Liver (tissue), 9 donors: ENCODE data around the gene CFAP53. TPM values are rescaled to one million over a fixed set of nuclear protein-coding genes. Genes with fewer than 3 reads are reported as not detected.
"Not testable (repeated sequence)": the region's sequence is repeated elsewhere in the genome, so short reads cannot be mapped to it uniquely, and the experiment has no call there.

Experiments used
- DNase-seq: peaks from one replicate; pipeline ENCODE4 v3.0.0-alpha.2; 2017; ENCODE audit warnings: low spot score
- H3K27ac ChIP-seq, 2 donors: one replicate each; pipeline ENCODE4 v1.7.0; 2013; ENCODE audit warnings: inconsistent platforms in 2 of 2, low read length in 2 of 2, control low read depth in 1 of 2, low read depth in 1 of 2, mild to moderate bottlenecking in 1 of 2
- H3K27me3 ChIP-seq, 4 donors: one replicate each; pipeline versions ENCODE4 v1.6.1 to v1.7.0; 2013; ENCODE audit warnings: low read length in 3 of 4, inconsistent platforms in 1 of 4, mild to moderate bottlenecking in 1 of 4, moderate library complexity in 1 of 4; ENCODE audit not compliant: control insufficient read depth in 4 of 4, insufficient read depth in 4 of 4
- H3K36me3 ChIP-seq, 4 donors: one replicate each; pipeline versions ENCODE4 v1.6.1 to v1.7.0; 2013; ENCODE audit warnings: low read length in 3 of 4, mild to moderate bottlenecking in 3 of 4, low read depth in 1 of 4, moderate library complexity in 1 of 4; ENCODE audit not compliant: control insufficient read depth in 4 of 4, insufficient read depth in 3 of 4
- H3K4me1 ChIP-seq, 4 donors: one replicate each; pipeline versions ENCODE4 v1.6.1 to v1.7.0; 2013; ENCODE audit warnings: low read length in 3 of 4, mild to moderate bottlenecking in 3 of 4, moderate library complexity in 1 of 4; ENCODE audit not compliant: control insufficient read depth in 4 of 4, insufficient read depth in 4 of 4
- H3K4me3 ChIP-seq, 3 donors: one replicate each; pipeline versions ENCODE4 v1.6.1 to v1.7.0; 2013; ENCODE audit warnings: low read length in 3 of 3, control low read depth in 1 of 3, low read depth in 1 of 3, mild to moderate bottlenecking in 1 of 3
- H3K9ac ChIP-seq, 2 donors: one replicate each; pipeline ENCODE4 v1.7.0; 2013; ENCODE audit warnings: low read length in 2 of 2, mild to moderate bottlenecking in 2 of 2, moderate library complexity in 2 of 2, control low read depth in 1 of 2, low read depth in 1 of 2
- H3K9me3 ChIP-seq, 4 donors: one replicate each; pipeline versions ENCODE4 v1.6.1 to v1.7.0; 2013; ENCODE audit warnings: low read length in 3 of 4; ENCODE audit not compliant: control insufficient read depth in 4 of 4
- EGR1 ChIP-seq, 2 donors: IDR thresholded peaks; 2 replicates each; pipeline ENCODE4 v1.6.1; 2016 to 2018; ENCODE audit warnings: antibody characterized with exemption in 2 of 2, low read depth in 2 of 2
- FOXA2 ChIP-seq: IDR thresholded peaks from 2 replicates; pipeline ENCODE4 v1.6.1; 2016; ENCODE audit warnings: antibody characterized with exemption
- GABPA ChIP-seq, 2 donors: IDR thresholded peaks in 1 of 2; conservative IDR thresholded peaks in 1 of 2; 2 replicates each; pipeline ENCODE4 v1.6.1; 2016; ENCODE audit warnings: antibody characterized with exemption in 2 of 2, mild to moderate bottlenecking in 1 of 2, moderate library complexity in 1 of 2
- HNF4A ChIP-seq, 2 donors: conservative IDR thresholded peaks; 2 replicates each; pipeline ENCODE4 v1.6.1; 2016; ENCODE audit warnings: antibody characterized with exemption in 2 of 2, mild to moderate bottlenecking in 2 of 2
- HNF4G ChIP-seq: IDR thresholded peaks from 2 replicates; pipeline ENCODE4 v1.6.1; 2016; ENCODE audit warnings: antibody characterized with exemption
- NR2F2 ChIP-seq: IDR thresholded peaks from 2 replicates; pipeline ENCODE4 v1.6.1; 2016; ENCODE audit warnings: antibody characterized with exemption
- RAD21 ChIP-seq, 2 donors: IDR thresholded peaks; 2 replicates each; pipeline ENCODE4 v1.6.1; 2016; ENCODE audit warnings: antibody characterized with exemption in 2 of 2, mild to moderate bottlenecking in 2 of 2
- RXRA ChIP-seq, 2 donors: IDR thresholded peaks; 2 replicates each; pipeline ENCODE4 v1.6.1; 2017 to 2018; ENCODE audit warnings: antibody characterized with exemption in 2 of 2, mild to moderate bottlenecking in 1 of 2
- SP1 ChIP-seq: IDR thresholded peaks from 2 replicates; pipeline ENCODE4 v1.6.1; 2018; ENCODE audit warnings: antibody characterized with exemption, mild to moderate bottlenecking
- TAF1 ChIP-seq: conservative IDR thresholded peaks from 2 replicates; pipeline ENCODE4 v1.6.1; 2016; ENCODE audit warnings: antibody characterized with exemption, mild to moderate bottlenecking
- YY1 ChIP-seq: IDR thresholded peaks from 2 replicates; pipeline ENCODE4 v1.6.1; 2016; ENCODE audit warnings: antibody characterized with exemption, mild to moderate bottlenecking
- ZBTB33 ChIP-seq: IDR thresholded peaks from 2 replicates; pipeline ENCODE4 v1.6.1; 2016; ENCODE audit warnings: antibody characterized with exemption
- WGBS: extraction: QIAGEN DNeasy Blood & Tissue Kit; methylation state at CpG from one replicate; pipeline ENCODE4 v1.1.7; 2013; 5-methylcytosine and 5-hydroxymethylcytosine counted together
- polyA plus RNA-seq, 2 donors: library from polyadenylated mRNA; stranded (reverse) in 1 of 2; unstranded in 1 of 2; fragments of 200-250 nt in 1 of 2; fragments of >200 nt in 1 of 2; fragmentation: Nextera tagmentation in 1 of 2; extraction: Ambion mirVana in 1 of 2; gene quantifications; one replicate each; pipeline versions ENCODE4 v1.2.1 to v1.2.3, GENCODE V29; 2013 to 2015
- total RNA-seq, 2 donors: library from RNA; depleted of rRNA; stranded (reverse); fragments of >200 nt; gene quantifications; one replicate each; pipeline ENCODE4 v1.2.3, GENCODE V29; 2014
- TF ChIP-seq, protein P1 (sequence below): fragments of 150-350 bp; IDR thresholded peaks from 2 replicates; pipeline ENCODE4 v1.5.1; 2017; ENCODE audit warnings: improper control_type of control experiment, low read depth, low read length; ENCODE audit not compliant: missing input control
- TF ChIP-seq, protein P2 (sequence below): IDR thresholded peaks from 2 replicates; pipeline ENCODE4 v1.6.1; 2016; ENCODE audit warnings: antibody characterized with exemption
- donor health status: healthy.
- donor health status: healthy.
- donor health status: healthy.
- donor health status: healthy.
- donor health status: healthy.

Gene CFAP53
- total and polyA plus RNA-seq, 4 donors, result 0.05 to 0.14 (median 0.09) TPM

DNA sequence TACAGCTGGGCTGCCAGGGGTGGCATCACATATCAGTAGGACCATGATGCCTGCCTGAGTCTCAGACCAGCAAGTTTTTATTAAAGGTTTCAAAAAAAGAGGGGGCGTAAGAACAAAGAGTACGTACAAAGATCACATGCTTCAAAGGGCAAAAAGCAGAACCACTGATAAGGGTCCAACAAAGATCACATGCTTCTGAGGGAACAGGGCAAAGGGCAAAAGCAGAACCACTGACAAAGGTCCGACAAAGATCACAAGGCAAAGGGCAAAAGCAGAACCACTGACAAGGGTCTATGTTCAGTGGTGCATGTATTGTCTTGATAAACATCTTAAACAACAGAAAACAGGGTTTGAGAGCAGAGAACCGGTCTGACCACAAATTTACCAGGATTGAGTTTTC, 46.0 kb downstream of the CFAP53 start:
- not testable (repeated sequence) for DNase-seq, H3K4me1 ChIP-seq, H3K9ac ChIP-seq, H3K27ac ChIP-seq, H3K4me3 ChIP-seq, H3K27me3 ChIP-seq, H3K9me3 ChIP-seq, H3K36me3 ChIP-seq
- TF ChIP-seq HNF4A (conservative IDR thresholded peaks at IDR 0.05), result peak; percentile 50 to 75
- TF ChIP-seq RXRA (IDR thresholded peaks at IDR 0.05), result peak in 1 of 2 donors; percentile 27
- 54% methylated on average over 4 of the region's 4 CpGs for WGBS

DNA sequence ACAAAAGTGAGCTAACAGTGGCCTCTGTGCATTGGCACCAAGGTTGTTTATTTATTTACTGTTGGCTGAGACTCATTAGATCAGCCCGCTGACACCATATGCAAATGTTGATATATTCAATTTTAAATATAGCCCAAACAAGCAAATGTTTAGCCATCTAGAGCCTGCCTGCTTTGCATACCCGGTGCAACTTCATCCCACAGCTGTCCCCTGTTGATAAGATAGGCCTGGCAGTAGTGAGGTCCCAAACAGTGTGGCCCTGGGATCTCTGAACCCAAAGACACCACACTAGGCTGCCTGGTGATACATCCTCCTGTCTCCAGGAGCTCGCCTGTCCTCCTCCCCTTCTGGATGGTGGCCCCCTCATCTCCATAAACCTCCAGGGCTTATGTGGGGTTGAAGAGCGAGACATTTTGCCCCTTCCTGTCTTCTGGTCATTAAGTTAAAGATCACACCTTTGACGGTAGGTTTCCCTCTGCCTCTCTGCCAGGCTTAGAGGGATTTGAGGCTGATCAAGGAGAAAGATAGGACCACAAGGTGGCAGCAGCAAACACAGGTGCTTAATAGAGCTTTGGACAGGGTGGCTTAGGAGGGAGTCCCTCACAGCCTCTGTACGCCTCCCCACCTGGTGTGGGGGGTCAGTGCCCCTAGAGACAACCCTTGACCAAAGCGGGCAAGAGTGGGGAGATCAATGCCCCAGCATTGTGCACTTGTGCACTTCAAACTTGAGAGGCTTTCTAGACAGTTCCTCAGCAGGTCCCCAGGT, 47.7 kb downstream of the CFAP53 start:
- 43% methylated on average over 7 of the region's 7 CpGs for WGBS
- no peaks in the 10 kb centered on the region for H3K36me3 ChIP-seq

DNA sequence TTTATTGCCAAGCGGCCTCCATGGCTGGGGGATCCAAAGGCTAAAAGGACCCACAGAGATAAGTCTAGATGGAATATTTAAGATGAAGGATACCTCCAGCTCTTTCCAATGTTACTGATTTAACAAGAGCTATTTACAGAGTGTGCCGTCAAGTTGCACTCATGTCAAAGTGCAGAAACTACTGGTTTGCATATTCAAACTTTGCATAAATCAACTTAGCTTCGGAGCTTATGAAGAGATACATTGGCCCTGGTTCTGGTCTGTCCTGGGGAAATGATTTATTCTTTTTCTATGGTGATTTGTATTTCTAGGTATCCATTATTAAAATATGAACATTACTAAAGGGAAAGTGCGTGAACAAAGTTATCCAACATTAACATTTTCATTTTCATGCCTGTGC, 57.0 kb downstream of the CFAP53 start:
- 67% methylated on average over 4 of the region's 4 CpGs for WGBS
- Histone ChIP-seq H3K9ac (no peak overlapping the region), H3K4me3 (no peak overlapping the region), H3K9me3 (no peaks in the 10 kb centered on the region), H3K27ac (no peak overlapping the region), H3K27me3 (no peaks in the 10 kb centered on the region), H3K4me1 (no peaks in the 10 kb centered on the region), H3K36me3 (no peaks in the 10 kb centered on the region)
- DNase-seq, result no peak
- TF ChIP-seq, protein P1, sequence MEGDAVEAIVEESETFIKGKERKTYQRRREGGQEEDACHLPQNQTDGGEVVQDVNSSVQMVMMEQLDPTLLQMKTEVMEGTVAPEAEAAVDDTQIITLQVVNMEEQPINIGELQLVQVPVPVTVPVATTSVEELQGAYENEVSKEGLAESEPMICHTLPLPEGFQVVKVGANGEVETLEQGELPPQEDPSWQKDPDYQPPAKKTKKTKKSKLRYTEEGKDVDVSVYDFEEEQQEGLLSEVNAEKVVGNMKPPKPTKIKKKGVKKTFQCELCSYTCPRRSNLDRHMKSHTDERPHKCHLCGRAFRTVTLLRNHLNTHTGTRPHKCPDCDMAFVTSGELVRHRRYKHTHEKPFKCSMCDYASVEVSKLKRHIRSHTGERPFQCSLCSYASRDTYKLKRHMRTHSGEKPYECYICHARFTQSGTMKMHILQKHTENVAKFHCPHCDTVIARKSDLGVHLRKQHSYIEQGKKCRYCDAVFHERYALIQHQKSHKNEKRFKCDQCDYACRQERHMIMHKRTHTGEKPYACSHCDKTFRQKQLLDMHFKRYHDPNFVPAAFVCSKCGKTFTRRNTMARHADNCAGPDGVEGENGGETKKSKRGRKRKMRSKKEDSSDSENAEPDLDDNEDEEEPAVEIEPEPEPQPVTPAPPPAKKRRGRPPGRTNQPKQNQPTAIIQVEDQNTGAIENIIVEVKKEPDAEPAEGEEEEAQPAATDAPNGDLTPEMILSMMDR, result no peak
- TF ChIP-seq HNF4G (no peak), FOXA2 (no peak), TAF1 (no peak), GABPA (IDR thresholded peaks at IDR 0.05 in 1 of 2, conservative IDR thresholded peaks at IDR 0.05 in 1 of 2) (no peak), YY1 (no peak), NR2F2 (no peak), ZBTB33 (no peak), EGR1 (IDR thresholded peaks at IDR 0.05; ENCODE audit: low read depth in 2 of 2) (no peak), SP1 (no peak), HNF4A (conservative IDR thresholded peaks at IDR 0.05) (no peak)
- TF ChIP-seq, protein P2, sequence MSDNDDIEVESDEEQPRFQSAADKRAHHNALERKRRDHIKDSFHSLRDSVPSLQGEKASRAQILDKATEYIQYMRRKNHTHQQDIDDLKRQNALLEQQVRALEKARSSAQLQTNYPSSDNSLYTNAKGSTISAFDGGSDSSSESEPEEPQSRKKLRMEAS, result no peak

More for the DNA sequence above, 47.7 kb downstream of the CFAP53 start:
- Histone ChIP-seq H3K27ac (no peak overlapping the region), H3K4me3 (no peak overlapping the region), H3K9ac (no peak overlapping the region), H3K9me3 (peaks cover 0 to 2% (median 0%) of the 10 kb centered on the region in 4 donors), H3K27me3 (no peaks in the 10 kb centered on the region), H3K4me1 (peaks cover 0 to 6% (median 0%) of the 10 kb centered on the region in 4 donors)
- no peak for DNase-seq
- TF ChIP-seq RAD21 (IDR thresholded peaks at IDR 0.05) (peak; percentile 80 to 87), EGR1 (IDR thresholded peaks at IDR 0.05; ENCODE audit: low read depth in 2 of 2) (no peak)
- TF ChIP-seq, protein P1, result peak; percentile 56
